Activated T-helper 9 cell treated with anti-CD3 and anti-CD28 coated beads, Interleukin-2, amount 50 U/mL, for 16 hours (primary cell): Measurements from ENCODE around the gene MINDY2.
"Not testable (repeated sequence)": the region's sequence is repeated elsewhere in the genome, so short reads cannot be mapped to it uniquely, and the experiment has no call there.

Experiments used
- DNase-seq: peaks from one replicate; pipeline ENCODE4 v3.0.0-alpha.2; 2020; ENCODE audit warnings: low read depth

Gene MINDY2

GRCh38 chr15:58830556-58830955 lies 59.5 kb downstream of the MINDY2 start:
- no peak for DNase-seq

- not testable (repeated sequence) for DNase-seq
Observed at GRCh38 chr15:58833681-58834426, 62.8 kb downstream of the MINDY2 start.

GRCh38 chr15:58839485-58839884 lies 68.4 kb downstream of the MINDY2 start:
- no peak for DNase-seq

- DNase-seq: no peak
Observed at GRCh38 chr15:58840048-58840447, 68.9 kb downstream of the MINDY2 start.

- no peak for DNase-seq
Observed at GRCh38 chr15:58842713-58843396, 71.8 kb downstream of the MINDY2 start.

DNA sequence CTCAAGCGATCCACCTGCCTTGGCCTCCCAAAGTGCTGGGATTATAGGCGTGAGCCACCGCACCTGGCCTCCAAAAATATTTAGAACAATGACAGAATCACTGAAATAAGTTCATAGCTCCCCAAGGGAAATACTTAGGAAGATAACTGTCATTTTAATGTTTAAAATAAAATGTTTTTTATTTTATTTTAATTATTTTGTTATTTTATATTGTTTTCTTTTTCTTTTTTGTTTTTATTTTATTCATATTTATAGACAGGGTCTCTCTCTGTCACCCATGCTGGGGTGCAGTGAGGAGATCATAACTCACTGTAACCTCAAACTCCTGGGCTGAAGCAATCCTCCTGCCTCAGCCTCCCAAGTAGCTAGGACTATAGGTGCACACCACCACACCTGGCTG lies 80.1 kb downstream of the MINDY2 start:
- DNase-seq: not testable (repeated sequence)

DNA sequence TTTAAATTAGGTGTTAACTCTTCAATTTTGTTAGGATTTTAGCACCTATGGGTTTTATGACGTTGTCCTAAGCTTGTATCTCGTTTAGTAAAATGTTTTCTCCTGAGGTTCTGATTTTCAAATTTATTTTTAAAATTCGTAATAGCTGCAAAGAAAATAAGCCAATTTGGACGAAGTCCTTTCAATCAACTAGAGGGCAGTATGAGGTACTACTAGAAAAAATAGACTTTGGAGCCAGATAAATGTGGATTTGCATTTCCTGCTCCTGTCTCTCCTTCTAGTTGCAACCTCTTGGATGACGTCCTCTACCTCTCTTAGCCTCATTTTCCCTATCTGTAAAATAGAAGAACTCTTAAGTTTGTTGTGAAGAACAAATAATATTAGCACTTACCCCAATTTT lies 81.2 kb downstream of the MINDY2 start:
- DNase-seq: no peak

DNA sequence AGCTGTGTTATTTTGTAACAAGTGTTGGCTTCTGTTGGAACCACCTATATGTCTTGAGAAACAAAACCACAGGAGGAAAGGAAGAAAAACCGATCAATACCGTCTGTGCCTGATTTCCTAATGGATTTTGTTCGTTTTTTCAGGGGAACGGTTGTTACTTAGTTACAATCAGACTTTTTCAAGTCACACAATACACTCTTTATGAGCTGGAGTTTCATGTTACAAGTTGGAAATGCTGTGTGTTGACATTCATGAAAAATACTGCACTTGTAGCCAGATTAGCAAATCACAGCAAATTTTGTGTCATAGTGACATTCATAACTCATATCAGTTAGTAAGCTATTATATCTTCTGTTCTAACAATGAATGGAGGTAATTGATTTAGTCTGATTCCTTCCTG lies 83.5 kb downstream of the MINDY2 start:
- DNase-seq: no peak

DNA sequence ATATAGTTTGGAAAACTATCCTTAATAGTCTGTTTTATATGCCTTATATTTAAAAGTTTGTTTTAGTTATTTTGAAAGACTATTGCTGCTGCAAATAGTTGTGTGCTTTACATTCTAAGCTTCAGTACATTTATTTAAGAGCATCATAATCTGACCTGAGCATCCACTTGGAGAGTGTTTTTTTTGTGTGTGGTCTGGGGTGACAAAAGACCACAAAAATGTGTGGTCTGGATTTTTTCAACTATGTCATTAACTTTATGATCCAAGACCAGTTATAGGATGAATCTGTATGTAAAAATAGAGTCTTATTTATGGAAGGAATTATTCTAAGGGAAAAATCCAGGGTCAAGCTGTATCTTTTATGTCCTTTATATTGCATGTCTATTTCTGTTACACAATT lies 85.0 kb downstream of the MINDY2 start:
- no peak for DNase-seq

DNA sequence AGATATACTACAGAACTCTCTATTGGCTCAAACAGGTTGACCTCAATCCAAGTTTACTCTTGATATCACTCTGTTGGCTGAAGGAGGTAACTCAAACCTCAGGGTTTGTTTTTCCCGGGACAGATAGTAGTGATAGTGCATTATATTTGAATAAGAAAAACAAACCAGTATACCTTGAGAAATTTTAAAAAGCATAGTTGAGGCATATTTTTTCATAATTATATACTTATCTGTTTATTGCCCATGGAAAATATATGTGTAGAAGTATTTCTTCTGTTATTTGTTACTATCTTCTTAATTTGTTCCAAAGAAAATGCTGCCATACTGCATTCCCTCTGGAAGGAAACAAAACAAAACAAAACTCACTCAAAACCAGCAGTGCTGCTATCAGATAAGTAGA lies 85.5 kb downstream of the MINDY2 start:
- DNase-seq: not testable (repeated sequence)

DNA sequence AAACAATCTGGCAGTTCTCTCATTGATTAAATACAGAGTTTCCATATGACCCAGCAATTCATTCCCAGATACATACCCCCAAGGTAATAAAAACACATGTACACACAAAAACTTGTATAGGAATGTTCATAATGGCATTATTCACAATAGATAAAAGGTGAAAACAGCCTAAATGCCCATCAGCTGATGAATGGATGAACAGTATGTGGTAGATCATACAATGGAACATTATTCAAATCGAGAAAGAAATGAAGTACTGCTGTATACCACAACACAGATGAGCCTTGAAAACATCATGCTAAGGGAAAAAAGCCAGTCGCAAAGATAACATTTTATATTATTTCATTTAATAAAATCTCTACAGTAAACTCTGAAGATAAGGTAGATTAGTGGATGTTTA lies 91.2 kb downstream of the MINDY2 start:
- no peak for DNase-seq

DNA sequence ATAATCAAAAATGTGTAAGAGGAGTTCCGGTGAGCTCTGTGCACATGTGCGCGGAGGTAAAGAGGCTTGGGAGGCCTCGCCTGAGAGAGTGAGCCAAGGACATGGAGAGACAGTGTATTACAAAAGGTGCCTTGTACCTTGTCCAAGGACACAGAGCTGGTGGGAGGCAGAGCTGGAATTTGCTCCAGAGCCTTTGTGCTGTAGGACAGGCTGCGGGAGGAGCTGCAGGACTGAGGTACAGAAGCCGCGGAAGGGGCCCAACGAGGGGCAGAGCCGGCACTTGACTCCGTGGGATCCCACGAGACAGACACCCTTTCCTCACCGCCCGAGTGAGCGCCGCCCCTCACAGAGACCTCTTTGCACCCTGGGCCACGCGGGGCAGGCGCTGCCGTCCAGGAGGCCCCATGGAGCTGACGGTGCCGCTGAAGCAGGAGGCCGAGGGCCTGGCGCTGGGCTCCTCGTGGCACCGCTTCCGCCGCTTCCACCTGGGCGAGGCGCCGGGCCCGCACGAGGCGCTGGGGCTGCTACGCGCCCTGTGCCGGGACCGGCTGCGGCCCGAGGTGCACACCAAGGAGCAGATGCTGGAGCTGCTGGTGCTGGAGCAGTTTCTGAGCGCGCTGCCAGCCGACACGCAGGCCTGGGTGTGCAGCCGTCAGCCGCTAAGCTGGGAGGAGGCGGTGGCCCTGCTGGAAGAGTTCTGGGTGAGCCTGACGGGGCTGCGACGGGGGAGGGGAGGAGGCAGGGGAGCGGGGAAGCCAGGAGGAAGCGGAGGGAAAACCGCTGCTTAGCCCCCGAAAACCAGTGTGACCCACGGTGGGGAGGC lies 93.7 kb downstream of the MINDY2 start:
- DNase-seq: no peak

- DNase-seq: no peak
Observed at GRCh38 chr15:58865425-58865880, 94.4 kb downstream of the MINDY2 start.

DNA sequence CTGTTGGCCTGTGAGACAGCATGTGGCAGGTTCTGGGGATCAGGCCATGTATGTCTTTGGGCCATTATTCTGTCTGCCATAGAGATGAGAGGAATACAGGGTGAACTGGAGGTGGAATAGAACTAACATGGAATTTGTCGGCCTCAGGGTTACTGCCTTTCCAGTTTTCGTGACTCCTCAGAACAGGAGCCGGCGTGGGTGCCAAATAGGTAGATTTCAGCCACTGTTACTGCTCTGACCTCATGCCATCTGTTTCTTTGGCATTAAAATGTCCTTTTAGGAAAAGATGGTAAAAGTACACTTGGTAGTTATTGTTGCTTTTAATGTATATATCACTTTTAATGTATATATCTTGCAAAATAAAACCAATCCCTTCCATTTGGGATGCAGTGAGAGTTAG lies 96.8 kb downstream of the MINDY2 start:
- DNase-seq: no peak

DNA sequence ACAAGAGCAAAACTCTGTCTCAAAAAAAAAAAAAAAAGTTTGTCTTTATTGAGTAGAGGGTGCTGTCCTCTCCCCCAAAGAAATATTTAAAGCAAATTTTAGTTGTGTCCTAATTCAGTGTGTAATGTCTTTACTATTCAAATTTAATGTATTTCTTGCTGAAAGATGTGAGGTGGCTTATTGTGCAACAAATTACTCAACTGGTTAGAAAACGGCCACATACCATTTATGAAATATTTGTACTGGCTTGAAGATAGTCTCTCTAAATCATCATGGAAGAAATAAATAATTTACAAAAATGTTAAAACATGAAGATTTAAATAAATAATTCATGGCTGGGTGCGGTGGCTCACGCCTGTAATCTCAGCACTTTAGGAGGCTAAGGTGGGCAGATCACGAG lies 99.3 kb downstream of the MINDY2 start:
- DNase-seq: no peak

GRCh38 chr15:58873267-58873666 lies 102.2 kb downstream of the MINDY2 start:
- no peak for DNase-seq

DNA sequence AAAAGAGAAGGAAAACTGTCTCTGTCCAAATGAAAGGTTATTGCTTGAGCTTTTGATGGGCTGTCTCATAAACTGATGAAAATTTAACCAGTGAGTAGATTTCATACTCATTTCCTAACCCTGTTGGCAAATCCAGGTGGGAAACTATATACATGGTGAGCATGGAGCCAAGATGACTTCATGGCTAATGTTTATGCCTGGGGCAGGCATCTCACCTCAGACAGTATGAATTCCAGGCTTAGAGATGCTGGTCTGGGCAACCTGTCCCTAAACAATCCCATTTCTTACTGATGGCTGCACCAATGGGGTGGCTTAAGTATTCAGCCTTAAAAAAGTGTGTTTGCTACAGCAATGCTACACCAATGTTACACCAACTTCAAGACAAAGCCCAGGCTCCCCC lies 104.2 kb downstream of the MINDY2 start:
- DNase-seq: no peak

GRCh38 chr15:58876306-58877106 lies 105.4 kb downstream of the MINDY2 start:
- DNase-seq: no peak

GRCh38 chr15:58877999-58878825 lies 107.1 kb downstream of the MINDY2 start:
- no peak for DNase-seq

DNA sequence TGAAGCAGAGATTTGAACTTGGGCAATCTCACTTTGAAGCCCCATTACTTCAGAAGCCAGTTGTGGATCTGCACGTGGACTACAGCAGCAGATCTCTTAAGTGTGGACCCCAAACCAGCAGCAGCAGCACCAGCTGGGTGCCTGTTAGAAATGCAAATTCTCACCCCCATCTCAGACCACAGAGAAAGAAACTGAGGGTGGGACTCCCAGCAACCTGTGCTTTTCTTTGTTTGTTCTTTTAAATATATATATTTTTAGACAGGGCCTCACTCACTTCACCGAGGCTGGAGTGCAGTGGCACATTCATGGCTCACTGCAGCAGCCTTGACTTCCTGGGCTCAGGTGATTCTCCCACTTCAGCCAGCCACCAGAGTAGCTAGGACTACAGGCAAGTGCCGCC lies 109.2 kb downstream of the MINDY2 start:
- DNase-seq: no peak

GRCh38 chr15:58882243-58882642 lies 111.1 kb downstream of the MINDY2 start:
- no peak for DNase-seq
